ENCODE results near the gene LSAMP.

LSAMP gene

GRCh38 chr3:115832265-115832664 is 613.0 kb downstream of the LSAMP start:
- no peak for TF ChIP-seq EZH2phosphoT487 (IDR thresholded peaks at IDR 0.05; ENCODE audit: low read depth)
- TF ChIP-seq, protein P1, sequence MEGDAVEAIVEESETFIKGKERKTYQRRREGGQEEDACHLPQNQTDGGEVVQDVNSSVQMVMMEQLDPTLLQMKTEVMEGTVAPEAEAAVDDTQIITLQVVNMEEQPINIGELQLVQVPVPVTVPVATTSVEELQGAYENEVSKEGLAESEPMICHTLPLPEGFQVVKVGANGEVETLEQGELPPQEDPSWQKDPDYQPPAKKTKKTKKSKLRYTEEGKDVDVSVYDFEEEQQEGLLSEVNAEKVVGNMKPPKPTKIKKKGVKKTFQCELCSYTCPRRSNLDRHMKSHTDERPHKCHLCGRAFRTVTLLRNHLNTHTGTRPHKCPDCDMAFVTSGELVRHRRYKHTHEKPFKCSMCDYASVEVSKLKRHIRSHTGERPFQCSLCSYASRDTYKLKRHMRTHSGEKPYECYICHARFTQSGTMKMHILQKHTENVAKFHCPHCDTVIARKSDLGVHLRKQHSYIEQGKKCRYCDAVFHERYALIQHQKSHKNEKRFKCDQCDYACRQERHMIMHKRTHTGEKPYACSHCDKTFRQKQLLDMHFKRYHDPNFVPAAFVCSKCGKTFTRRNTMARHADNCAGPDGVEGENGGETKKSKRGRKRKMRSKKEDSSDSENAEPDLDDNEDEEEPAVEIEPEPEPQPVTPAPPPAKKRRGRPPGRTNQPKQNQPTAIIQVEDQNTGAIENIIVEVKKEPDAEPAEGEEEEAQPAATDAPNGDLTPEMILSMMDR (IDR thresholded peaks at IDR 0.05; ENCODE audit: low read depth, low read length): peak; percentile 41
- H3K4me1 ChIP-seq (ENCODE audit: low read length): no peaks in the 10 kb centered on the region
- H3K36me3 ChIP-seq (replicated peaks; ENCODE audit: low read depth, low read length): no peaks in the 10 kb centered on the region
- peaks cover 14% of the 10 kb centered on the region for H3K27me3 ChIP-seq (ENCODE audit: low read depth, low read length)
- no peaks in the 10 kb centered on the region for H3K9me3 ChIP-seq (ENCODE audit: insufficient read depth, low read length)
- no peaks in the 10 kb centered on the region for H4K20me1 ChIP-seq (ENCODE audit: insufficient read depth, low read length)
- no peak overlapping the region for H3K27ac ChIP-seq (ENCODE audit: low read length)
- H3K4me3 ChIP-seq (ENCODE audit: low read length): no peak overlapping the region
- H3K79me2 ChIP-seq (ENCODE audit: low read length): no peaks in the 10 kb centered on the region
- H2AFZ ChIP-seq (ENCODE audit: low read depth, low read length): no peak overlapping the region
- H3K4me2 ChIP-seq (ENCODE audit: low read length): no peak overlapping the region
- H3K9ac ChIP-seq (ENCODE audit: low read length): no peak overlapping the region

GRCh38 chr3:115831864-115832263 is 613.4 kb downstream of the LSAMP start:
- no peak overlapping the region for H3K27ac ChIP-seq (ENCODE audit: low read length)
- no peaks in the 10 kb centered on the region for H3K4me1 ChIP-seq (ENCODE audit: low read length)
- H3K4me3 ChIP-seq (ENCODE audit: low read length): no peak overlapping the region
- no peaks in the 10 kb centered on the region for H4K20me1 ChIP-seq (ENCODE audit: insufficient read depth, low read length)
- TF ChIP-seq, protein P1 (IDR thresholded peaks at IDR 0.05; ENCODE audit: low read depth, low read length): no peak
- TF ChIP-seq EZH2phosphoT487 (IDR thresholded peaks at IDR 0.05; ENCODE audit: low read depth): no peak
- H3K4me2 ChIP-seq (ENCODE audit: low read length): no peak overlapping the region
- H3K79me2 ChIP-seq (ENCODE audit: low read length): no peaks in the 10 kb centered on the region
- no peaks in the 10 kb centered on the region for H3K9me3 ChIP-seq (ENCODE audit: insufficient read depth, low read length)
- H3K36me3 ChIP-seq (replicated peaks; ENCODE audit: low read depth, low read length): no peaks in the 10 kb centered on the region
- H2AFZ ChIP-seq (ENCODE audit: low read depth, low read length): no peak overlapping the region
- peaks cover 14% of the 10 kb centered on the region for H3K27me3 ChIP-seq (ENCODE audit: low read depth, low read length)
- no peak overlapping the region for H3K9ac ChIP-seq (ENCODE audit: low read length)

GRCh38 chr3:115830764-115831395 is 614.4 kb downstream of the LSAMP start:
- Histone ChIP-seq H4K20me1 (ENCODE audit: insufficient read depth, low read length) (no peaks in the 10 kb centered on the region), H3K36me3 (replicated peaks; ENCODE audit: low read depth, low read length) (no peaks in the 10 kb centered on the region), H3K27me3 (ENCODE audit: low read depth, low read length) (peaks cover 20% of the 10 kb centered on the region), H3K79me2 (ENCODE audit: low read length) (no peaks in the 10 kb centered on the region), H3K4me3 (ENCODE audit: low read length) (no peak overlapping the region), H2AFZ (ENCODE audit: low read depth, low read length) (no peak overlapping the region), H3K4me2 (ENCODE audit: low read length) (no peak overlapping the region), H3K9me3 (ENCODE audit: insufficient read depth, low read length) (no peaks in the 10 kb centered on the region), H3K27ac (ENCODE audit: low read length) (no peak overlapping the region), H3K4me1 (ENCODE audit: low read length) (no peaks in the 10 kb centered on the region; the same call in 1 of the 2 replicates), H3K9ac (ENCODE audit: low read length) (no peak overlapping the region)
- TF ChIP-seq, protein P1 (IDR thresholded peaks at IDR 0.05; ENCODE audit: low read depth, low read length): no peak
- no peak for TF ChIP-seq EZH2phosphoT487 (IDR thresholded peaks at IDR 0.05; ENCODE audit: low read depth)

DNA sequence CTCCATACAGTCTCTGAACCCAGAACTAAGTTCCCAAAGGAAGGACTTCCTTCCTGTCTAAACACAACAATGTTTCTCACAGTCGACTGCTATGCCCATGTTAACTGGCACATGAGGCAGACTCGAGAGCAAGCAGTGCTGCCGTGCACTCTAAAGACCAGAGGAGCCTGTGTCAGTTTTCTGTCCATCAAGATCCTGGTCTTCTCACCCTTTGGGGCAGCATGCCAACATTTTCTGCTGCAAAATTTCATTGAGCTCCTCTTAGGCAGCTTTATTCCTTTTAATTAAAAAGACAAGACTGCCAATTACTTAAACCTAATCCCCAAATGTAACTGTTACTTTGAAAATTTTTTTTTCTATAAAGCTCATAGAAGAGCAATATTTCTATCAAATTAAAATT is 616.9 kb downstream of the LSAMP start:
- Histone ChIP-seq H2AFZ (ENCODE audit: low read depth, low read length) (no peak overlapping the region), H4K20me1 (ENCODE audit: insufficient read depth, low read length) (no peaks in the 10 kb centered on the region), H3K4me3 (ENCODE audit: low read length) (no peak overlapping the region), H3K9me3 (ENCODE audit: insufficient read depth, low read length) (no peaks in the 10 kb centered on the region), H3K27me3 (ENCODE audit: low read depth, low read length) (peaks cover 20% of the 10 kb centered on the region), H3K27ac (ENCODE audit: low read length) (no peak overlapping the region), H3K9ac (ENCODE audit: low read length) (no peak overlapping the region), H3K79me2 (ENCODE audit: low read length) (no peaks in the 10 kb centered on the region), H3K4me2 (ENCODE audit: low read length) (no peak overlapping the region), H3K36me3 (replicated peaks; ENCODE audit: low read depth, low read length) (no peaks in the 10 kb centered on the region), H3K4me1 (ENCODE audit: low read length) (peaks cover under 1% of the 10 kb centered on the region; the same call in 1 of the 2 replicates)
- TF ChIP-seq EZH2phosphoT487 (IDR thresholded peaks at IDR 0.05; ENCODE audit: low read depth): no peak
- TF ChIP-seq, protein P1 (IDR thresholded peaks at IDR 0.05; ENCODE audit: low read depth, low read length): no peak
